Measurements from ENCODE around the gene USP26.
A peak's percentile ranks its signal among the peaks of the same experiment; 100 is the strongest.
"Not testable (repeated sequence)": the region's sequence is repeated elsewhere in the genome, so short reads cannot be mapped to it uniquely, and the experiment has no call there.

USP26 gene, protein sequence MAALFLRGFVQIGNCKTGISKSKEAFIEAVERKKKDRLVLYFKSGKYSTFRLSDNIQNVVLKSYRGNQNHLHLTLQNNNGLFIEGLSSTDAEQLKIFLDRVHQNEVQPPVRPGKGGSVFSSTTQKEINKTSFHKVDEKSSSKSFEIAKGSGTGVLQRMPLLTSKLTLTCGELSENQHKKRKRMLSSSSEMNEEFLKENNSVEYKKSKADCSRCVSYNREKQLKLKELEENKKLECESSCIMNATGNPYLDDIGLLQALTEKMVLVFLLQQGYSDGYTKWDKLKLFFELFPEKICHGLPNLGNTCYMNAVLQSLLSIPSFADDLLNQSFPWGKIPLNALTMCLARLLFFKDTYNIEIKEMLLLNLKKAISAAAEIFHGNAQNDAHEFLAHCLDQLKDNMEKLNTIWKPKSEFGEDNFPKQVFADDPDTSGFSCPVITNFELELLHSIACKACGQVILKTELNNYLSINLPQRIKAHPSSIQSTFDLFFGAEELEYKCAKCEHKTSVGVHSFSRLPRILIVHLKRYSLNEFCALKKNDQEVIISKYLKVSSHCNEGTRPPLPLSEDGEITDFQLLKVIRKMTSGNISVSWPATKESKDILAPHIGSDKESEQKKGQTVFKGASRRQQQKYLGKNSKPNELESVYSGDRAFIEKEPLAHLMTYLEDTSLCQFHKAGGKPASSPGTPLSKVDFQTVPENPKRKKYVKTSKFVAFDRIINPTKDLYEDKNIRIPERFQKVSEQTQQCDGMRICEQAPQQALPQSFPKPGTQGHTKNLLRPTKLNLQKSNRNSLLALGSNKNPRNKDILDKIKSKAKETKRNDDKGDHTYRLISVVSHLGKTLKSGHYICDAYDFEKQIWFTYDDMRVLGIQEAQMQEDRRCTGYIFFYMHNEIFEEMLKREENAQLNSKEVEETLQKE

DNA sequence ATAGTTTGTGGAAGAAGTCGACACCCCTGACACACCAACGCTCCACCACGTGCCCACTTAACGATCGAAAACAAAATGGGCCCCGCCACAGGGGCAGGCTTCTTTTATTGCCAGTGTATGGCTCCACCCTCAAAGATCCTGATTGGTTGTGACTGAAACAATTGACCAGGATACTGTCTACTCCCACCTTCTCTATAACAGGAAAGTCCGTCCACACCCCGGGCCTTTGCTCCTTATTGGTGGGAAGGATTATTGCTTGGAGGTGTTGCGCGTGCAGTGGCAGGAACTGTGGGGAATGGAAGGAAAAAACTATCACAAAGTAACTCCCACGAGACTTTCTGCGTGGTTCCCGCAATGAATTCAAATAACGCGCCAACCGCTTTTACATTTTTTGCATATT is at the start of gene USP26:
USP26 (minus strand) TSS at position 79 of the 400 bp plus-strand sequence. CDS start 68,889 bp downstream, outside the sequence.
- DNase-seq = no peak

- no peak for DNase-seq
Observed at GRCh38 chrX:133134282-133134681, 37.4 kb upstream of the USP26 start.

DNA sequence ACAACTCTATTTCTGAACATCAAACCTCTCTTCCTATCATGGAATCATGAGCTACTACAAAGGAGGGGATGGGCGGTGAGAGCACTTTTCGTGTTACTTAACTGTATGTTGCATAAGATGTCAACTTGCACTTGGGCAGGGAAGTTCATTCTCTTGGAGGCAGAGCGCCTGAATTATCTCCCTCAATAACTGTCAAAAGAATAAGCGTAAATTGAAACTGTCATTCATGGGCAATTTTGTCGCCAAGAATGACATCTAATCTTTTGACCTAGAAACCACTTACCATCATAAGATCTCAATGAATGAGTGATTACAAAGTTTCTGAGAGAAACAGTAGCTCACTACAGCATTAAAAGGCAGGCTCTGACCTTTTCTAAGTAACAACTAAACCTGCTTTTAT is 23.5 kb upstream of the USP26 start:
- DNase-seq = no peak

GRCh38 chrX:133094098-133094731 is 2.7 kb downstream of the USP26 start:
- DNase-seq = no peak

DNA sequence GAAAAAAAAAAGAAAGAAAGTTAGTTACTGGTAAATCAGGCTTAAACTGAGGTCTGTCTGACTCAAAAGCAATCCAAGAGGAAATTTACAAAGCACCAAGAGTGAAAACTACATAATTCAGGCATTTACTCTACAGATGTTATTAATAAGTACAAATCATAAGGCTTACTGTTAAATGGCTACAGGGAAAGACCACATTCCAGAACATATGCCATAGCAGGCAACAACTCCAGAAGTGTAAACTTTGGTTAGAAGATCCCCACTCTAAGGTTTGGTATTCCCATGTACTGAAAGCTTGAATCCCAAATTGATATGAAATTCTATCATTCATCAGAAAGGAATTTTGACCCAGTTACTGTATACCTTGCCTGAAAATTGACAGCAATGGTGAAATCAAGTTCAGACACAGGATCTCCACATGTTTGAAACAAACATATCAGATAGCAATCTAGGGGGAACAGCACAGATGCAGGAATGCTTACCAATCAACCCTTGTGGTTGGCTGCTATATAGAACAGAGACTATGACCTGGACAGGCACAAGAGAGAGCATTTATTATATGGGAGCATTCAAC is 6.6 kb downstream of the USP26 start:
- peak; percentile 51 for DNase-seq

DNA sequence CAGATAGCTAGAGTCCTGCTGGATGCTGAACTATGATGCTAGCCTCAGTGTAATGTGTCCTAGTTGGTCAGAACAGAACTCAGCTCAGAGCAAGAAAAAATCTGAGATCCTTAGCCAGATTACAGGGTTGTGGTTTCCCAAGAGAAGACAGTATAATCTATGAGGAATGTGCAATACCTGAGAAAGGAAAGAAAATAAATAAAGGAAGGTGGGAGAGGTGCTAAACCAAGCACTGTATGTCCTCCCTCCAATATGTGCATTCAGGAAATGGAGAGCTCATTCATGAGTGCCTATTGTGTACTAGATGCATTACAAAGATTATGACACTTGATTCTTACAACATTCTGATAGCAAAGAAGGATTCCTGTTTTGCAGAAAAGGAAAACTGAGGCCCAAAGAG is 7.5 kb downstream of the USP26 start:
- no peak for DNase-seq

DNA sequence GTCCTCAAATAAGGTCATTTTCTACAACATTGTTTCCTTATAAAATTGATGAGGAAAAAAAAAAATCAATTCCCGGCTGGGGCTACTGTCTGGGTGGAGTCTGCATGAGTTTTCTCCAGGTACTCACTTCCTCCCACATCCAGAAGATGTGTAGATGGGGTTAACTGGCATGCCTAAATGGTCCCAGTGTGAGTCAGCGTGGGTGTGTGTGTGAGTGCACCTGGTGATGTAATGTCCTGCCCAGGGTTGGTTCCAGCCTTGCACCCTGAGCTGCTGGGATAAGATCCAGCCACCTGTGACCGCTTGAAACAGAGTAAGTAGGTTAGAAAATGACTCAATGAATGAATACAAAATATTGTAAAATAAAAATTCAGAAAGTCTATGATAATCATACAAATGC is 11.1 kb downstream of the USP26 start:
- no peak for DNase-seq

DNA sequence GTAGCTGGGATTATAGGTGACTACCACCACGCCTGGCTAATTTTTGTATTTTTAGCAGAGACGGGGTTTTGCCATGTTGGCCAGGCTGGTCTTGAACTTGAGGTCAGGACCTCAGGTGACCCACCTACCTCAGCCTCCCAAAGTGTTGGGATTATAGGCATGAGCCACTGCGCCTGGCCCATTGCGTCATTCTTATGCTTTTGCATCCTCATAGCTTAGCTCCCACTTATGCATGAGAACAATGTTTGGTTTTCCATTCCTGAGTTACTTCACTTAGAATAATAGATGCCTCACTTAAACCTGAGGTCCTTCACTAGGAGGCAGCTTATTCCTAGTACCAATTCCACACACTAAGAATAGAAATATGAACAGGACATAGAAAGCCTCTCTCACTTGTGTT is 11.9 kb downstream of the USP26 start:
- DNase-seq = not testable (repeated sequence)

GRCh38 chrX:133083899-133084298 is 13.0 kb downstream of the USP26 start:
- DNase-seq = no peak

GRCh38 chrX:133081990-133082389 is 14.9 kb downstream of the USP26 start:
- no peak for DNase-seq

DNA sequence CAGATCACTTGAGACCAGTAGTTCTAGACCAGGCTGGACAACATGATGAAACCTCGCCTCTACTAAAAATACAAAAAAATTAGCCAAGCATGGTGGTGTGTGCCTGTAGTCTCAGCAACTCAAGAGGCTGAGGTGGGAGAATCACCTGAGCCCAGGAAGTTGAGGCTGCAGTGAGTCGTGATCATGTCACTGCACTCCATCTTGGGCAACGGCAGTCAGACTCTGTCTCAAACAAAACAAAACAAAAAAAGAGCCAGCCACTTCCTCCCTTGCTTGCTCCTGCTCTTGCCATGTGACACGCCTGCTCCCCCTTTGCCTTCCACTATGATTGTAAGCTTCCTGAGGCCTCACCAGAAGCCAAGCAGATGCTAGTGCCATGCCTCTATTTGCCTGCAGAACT is 19.1 kb downstream of the USP26 start:
- not testable (repeated sequence) for DNase-seq

DNA sequence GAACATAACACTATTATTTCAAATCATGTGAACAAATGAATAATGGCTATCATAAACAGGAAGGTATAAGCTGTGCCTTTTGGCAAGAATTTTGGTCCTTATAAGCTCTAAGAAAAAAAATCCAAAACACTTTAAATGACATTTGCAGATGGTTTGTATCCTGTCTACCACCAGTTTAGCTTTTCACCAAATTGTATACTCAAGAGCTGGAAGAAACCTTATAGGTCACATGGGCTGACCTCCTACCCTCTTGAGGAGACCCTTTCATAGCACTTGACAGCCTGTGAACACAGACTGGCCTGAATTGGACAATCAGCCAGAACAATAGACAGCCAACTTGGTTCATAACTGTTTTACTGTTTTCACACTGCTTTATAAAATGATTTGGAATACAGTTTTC is 24.3 kb downstream of the USP26 start:
- no peak for DNase-seq

GRCh38 chrX:133068461-133068860 is 28.4 kb downstream of the USP26 start:
- no peak for DNase-seq

DNA sequence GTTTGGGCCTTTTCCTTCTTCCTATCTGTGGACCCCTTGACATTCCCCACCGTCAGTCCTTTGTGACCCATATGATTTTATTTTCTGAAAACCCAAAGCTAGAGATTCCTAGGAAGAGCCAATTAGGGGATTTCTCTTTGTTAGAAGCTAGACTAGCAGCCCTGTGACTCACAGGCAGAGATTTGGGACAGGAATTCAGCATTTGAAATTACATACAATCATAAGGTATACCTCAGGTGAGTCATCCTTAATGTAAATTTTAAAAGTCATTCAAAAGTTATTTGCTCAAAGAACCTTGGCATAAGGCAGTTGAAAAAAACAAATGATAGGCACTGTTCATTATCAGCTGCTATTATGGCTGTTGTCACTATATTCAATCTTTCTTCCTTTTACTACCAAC is 40.6 kb downstream of the USP26 start:
- DNase-seq = peak; percentile 18

- DNase-seq = no peak
Observed at GRCh38 chrX:133054761-133055405, 42.0 kb downstream of the USP26 start.

- DNase-seq = peak; percentile 32
Observed at GRCh38 chrX:133053861-133054598, 42.9 kb downstream of the USP26 start.

DNA sequence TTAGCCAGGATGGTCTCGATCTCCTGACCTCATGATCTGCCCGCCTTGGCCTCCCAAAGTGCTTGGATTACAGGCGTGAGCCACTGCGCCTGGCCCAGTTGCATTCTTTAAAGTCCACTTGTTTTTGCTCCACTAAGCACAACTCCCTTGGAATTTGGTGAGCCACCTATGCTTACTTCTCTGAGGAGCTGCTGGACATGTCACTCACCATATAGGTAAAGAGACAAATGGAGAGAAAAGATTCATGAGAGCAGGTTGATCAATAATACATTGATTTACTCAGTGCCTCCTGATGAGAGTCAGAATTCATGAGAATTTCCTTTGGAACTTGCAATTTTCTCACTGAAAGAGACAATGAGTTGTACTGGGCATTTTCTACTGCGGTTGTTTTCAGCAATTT is 48.2 kb downstream of the USP26 start:
- DNase-seq = no peak

DNA sequence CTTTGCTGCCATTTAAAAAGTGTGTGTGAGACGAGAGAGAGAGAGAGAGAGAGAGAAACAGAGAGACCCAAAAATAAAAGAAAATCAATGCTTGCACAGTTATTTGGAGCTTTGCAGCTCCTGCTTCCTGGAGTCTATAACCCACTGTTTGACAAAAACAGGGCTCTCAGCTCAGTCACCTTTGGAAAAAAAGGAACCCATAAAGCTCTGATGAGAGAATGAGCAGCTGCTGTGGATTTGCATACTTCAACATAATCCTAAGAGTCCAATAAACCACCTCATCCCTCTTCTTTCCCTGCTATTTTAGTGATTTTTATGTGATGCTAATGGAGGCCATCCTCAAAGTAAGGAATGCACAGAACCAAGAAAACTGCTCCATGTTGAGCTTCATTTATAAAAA is 50.3 kb downstream of the USP26 start:
- no peak for DNase-seq

- DNase-seq = peak; percentile 22
Observed at GRCh38 chrX:133045986-133046385, 50.9 kb downstream of the USP26 start.

- DNase-seq = not testable (repeated sequence)
Observed at GRCh38 chrX:133044145-133044786, 52.6 kb downstream of the USP26 start.

DNA sequence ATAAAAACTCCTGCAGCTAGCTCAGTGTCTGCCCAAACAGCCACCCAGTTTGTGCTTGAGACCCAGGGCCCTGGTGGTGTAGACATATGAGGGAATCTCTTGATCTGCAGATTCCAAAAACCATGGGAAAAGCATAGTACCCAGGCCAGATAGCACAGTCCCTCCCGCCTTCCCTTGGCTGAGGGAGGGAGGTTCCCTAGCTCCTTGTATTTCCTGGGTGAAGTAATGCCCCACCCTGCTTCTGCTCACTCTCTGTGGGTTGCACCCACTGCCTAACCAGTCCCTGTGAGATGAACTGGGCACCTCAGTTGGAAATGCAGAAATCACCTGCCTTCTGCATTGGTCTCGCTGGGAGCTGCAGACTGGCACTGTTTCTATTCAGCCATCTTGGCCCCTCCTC is 54.6 kb downstream of the USP26 start:
- DNase-seq = no peak
